ENCODE results near the gene DUS1L. TPM values are rescaled to one million over a fixed set of nuclear protein-coding genes. Genes with fewer than 3 reads are reported as not detected.

Gene DUS1L
- total RNA-seq, 1 experiment from 2014 or later = 176 TPM

DNA sequence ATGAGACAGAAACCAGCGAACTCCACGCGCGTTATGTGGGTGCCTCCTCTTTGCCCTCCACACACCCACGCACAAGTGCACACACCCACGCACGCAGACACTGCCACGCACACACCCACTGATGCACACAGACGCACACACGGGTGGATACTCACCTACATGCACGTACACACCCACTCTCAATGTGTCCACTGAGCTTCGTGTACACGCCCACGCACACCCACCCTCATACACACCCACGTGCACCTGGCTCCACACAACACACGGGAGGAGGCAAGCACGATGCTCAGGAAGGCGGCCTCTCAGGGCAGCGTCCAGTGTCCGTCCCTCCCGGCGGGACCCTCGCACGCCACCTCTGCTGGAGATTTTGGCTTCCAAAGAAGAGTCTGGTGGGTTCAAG, 18.2 kb downstream of the DUS1L start:
- TF ChIP-seq TCF7L2 (IDR thresholded peaks at IDR 0.05; ENCODE audit: borderline replicate concordance, extremely low read depth, insufficient read depth, insufficient read length) = no peak
- no peak for TF ChIP-seq EGR1 (IDR thresholded peaks at IDR 0.05; ENCODE audit: low read depth)
- TF ChIP-seq SIN3A (IDR thresholded peaks at IDR 0.05; ENCODE audit: low read depth) = no peak
- no peak for TF ChIP-seq SRF (IDR thresholded peaks at IDR 0.05; ENCODE audit: low read depth)
- TF ChIP-seq REST (IDR thresholded peaks at IDR 0.05; ENCODE audit: low read depth) = no peak
- no peak for TF ChIP-seq ELF1 (IDR thresholded peaks at IDR 0.05; ENCODE audit: borderline replicate concordance, low read depth)
- TF ChIP-seq RAD21 (IDR thresholded peaks at IDR 0.05; ENCODE audit: low read depth) = no peak
- TF ChIP-seq POLR2AphosphoS5 (IDR thresholded peaks at IDR 0.05; ENCODE audit: low read depth, low read length) = no peak
- TF ChIP-seq, protein P1, sequence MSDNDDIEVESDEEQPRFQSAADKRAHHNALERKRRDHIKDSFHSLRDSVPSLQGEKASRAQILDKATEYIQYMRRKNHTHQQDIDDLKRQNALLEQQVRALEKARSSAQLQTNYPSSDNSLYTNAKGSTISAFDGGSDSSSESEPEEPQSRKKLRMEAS (IDR thresholded peaks at IDR 0.05) = no peak
- TF ChIP-seq FOSL1 (IDR thresholded peaks at IDR 0.05; ENCODE audit: low read depth) = no peak
- no peak for TF ChIP-seq SP1 (IDR thresholded peaks at IDR 0.05; ENCODE audit: low read depth)
- no peak for TF ChIP-seq EZH2phosphoT487 (IDR thresholded peaks at IDR 0.05; ENCODE audit: borderline replicate concordance)
- TF ChIP-seq CBX3 (IDR thresholded peaks at IDR 0.05; ENCODE audit: low read depth) = no peak
- TF ChIP-seq ZNF274 (IDR thresholded peaks at IDR 0.05; ENCODE audit: low read depth, low read length) = no peak
- TF ChIP-seq CEBPB (IDR thresholded peaks at IDR 0.05; ENCODE audit: low read depth) = no peak
- no peak for TF ChIP-seq CTCF (IDR thresholded peaks at IDR 0.05 in 2 of 3, conservative IDR thresholded peaks at IDR 0.05 in 1 of 3; ENCODE audit: borderline replicate concordance in 1 of 3, insufficient read depth in 1 of 3, low read depth in 2 of 3, low read length in 2 of 3)
- no peak for TF ChIP-seq ZBTB33 (IDR thresholded peaks at IDR 0.05; ENCODE audit: extremely low read depth, insufficient replicate concordance, low read length)
- no peak for TF ChIP-seq JUND (IDR thresholded peaks at IDR 0.05)
- TF ChIP-seq POLR2A (IDR thresholded peaks at IDR 0.05; ENCODE audit: borderline replicate concordance, extremely low read depth, insufficient read depth, insufficient read length) = no peak
- BruUV-seq (replicated peaks) = no TSS peak
- ChIA-PET RAD21 (ENCODE audit: low non-redundant PET in 1 of 2, low total read pairs in 2 of 2, uncharacterized antibody in 2 of 2, unreplicated experiment in 2 of 2) (no interaction called here), POLR2A (no interaction called here), CTCF (no interaction called here)
- H3K36me3 ChIP-seq (ENCODE audit: control insufficient read depth in 1 of 2, insufficient read depth in 2 of 2, low read length in 2 of 2) = peaks cover 7 to 19% of the 10 kb centered on the region in 2 experiments; a peak in 2 of 4 replicates
- H3K79me2 ChIP-seq (ENCODE audit: insufficient read depth, low read length) = peaks cover 19% of the 10 kb centered on the region
- no peak overlapping the region; the same call in 1 of the 2 replicates for H3K27ac ChIP-seq (ENCODE audit: low read depth, low read length)
- H3K4me3 ChIP-seq (replicated peaks in 1 of 2; ENCODE audit: low read depth in 1 of 2, low read length in 2 of 2) = no peak overlapping the region
- no peak overlapping the region for H2AFZ ChIP-seq (ENCODE audit: low read depth, low read length, poor library complexity, severe bottlenecking)
- H3K9ac ChIP-seq (ENCODE audit: low read length) = no peak overlapping the region
- no peak for DNase-seq (ENCODE audit: low read depth, low spot score)
- intact Hi-C loops (cut with micrococcal nuclease) = no loop called here
- no peak for ATAC-seq
- no peak overlapping the region for H3K4me2 ChIP-seq (ENCODE audit: low read length)
- H3K27me3 ChIP-seq (ENCODE audit: insufficient read depth, low read length) = no peaks in the 10 kb centered on the region
- no peaks in the 10 kb centered on the region for H4K20me1 ChIP-seq (ENCODE audit: insufficient read depth)
- no peaks in the 10 kb centered on the region for H3K9me3 ChIP-seq (ENCODE audit: control insufficient read depth in 1 of 2, insufficient read depth in 1 of 2, low read depth in 1 of 2, low read length in 2 of 2)
- H3K9me2 ChIP-seq (ENCODE audit: insufficient read depth) = no peaks in the 10 kb centered on the region
- H3K4me1 ChIP-seq (ENCODE audit: control insufficient read depth in 1 of 2, insufficient read depth in 2 of 2, low read length in 2 of 2) = peaks cover 6 to 10% of the 10 kb centered on the region in 2 experiments; a peak in 3 of 4 replicates
